ENCODE data around the gene USH2A.

DNA sequence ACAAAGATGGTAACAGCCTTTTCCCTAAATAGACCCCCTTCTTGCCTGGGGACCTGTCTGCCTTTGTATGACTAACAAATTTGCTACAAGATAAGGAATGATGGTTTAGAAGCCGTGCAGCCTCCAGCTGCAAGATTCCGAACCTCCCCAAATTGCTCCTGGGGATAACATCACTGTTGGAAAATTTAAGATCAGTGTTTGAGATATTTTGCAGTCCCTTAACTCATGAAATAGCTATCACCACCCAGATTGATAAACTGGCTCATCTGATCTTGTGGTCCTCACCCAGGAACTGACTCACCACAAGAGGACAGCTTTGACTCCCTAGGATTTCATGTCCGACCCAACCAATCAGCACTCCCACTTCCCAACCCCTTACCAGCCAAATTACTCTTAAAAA lies 254.7 kb downstream of the USH2A start:
- TF ChIP-seq POLR2A (IDR thresholded peaks at IDR 0.05), result no peak
- TF ChIP-seq, protein P1, sequence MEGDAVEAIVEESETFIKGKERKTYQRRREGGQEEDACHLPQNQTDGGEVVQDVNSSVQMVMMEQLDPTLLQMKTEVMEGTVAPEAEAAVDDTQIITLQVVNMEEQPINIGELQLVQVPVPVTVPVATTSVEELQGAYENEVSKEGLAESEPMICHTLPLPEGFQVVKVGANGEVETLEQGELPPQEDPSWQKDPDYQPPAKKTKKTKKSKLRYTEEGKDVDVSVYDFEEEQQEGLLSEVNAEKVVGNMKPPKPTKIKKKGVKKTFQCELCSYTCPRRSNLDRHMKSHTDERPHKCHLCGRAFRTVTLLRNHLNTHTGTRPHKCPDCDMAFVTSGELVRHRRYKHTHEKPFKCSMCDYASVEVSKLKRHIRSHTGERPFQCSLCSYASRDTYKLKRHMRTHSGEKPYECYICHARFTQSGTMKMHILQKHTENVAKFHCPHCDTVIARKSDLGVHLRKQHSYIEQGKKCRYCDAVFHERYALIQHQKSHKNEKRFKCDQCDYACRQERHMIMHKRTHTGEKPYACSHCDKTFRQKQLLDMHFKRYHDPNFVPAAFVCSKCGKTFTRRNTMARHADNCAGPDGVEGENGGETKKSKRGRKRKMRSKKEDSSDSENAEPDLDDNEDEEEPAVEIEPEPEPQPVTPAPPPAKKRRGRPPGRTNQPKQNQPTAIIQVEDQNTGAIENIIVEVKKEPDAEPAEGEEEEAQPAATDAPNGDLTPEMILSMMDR (IDR thresholded peaks at IDR 0.05), result no peak
